Vagina (tissue), 2 donors: ENCODE data around the gene USF2. TPM values are rescaled to one million over a fixed set of nuclear protein-coding genes. Genes with fewer than 3 reads are reported as not detected.

ENCODE experiments used
- DNase-seq, 2 donors: peaks; one replicate each; pipeline ENCODE4 v3.0.0-alpha.2; 2017; ENCODE audit errors: extremely low spot score in 2 of 2
- H3K27ac ChIP-seq: fragments of 200-600 bp; sonication (generic); one replicate; pipeline ENCODE4 v1.5.1; 2019
- H3K27me3 ChIP-seq: fragments of 200-600 bp; sonication (generic); one replicate; pipeline ENCODE4 v1.5.1; 2019
- H3K36me3 ChIP-seq, 2 donors: fragments of 200-600 bp; sonication (generic); one replicate each; pipeline ENCODE4 v1.5.1; 2017 to 2019
- H3K4me1 ChIP-seq: fragments of 200-600 bp; sonication (generic); one replicate; pipeline ENCODE4 v1.5.1; 2019
- H3K4me3 ChIP-seq, 2 donors: fragments of 200-600 bp; sonication (generic); 1 replicate in 1 of 2; 2 replicates in 1 of 2; pipeline ENCODE4 v1.5.1; 2016 to 2019
- H3K9me3 ChIP-seq: fragments of 200-600 bp; sonication (generic); one replicate; pipeline ENCODE4 v1.5.1; 2019
- POLR2A ChIP-seq, 2 donors: fragments of 450-650 bp; IDR thresholded peaks; one replicate each; pipeline ENCODE4 v1.6.1; 2017; ENCODE audit warnings: antibody characterized with exemption in 2 of 2, mild to moderate bottlenecking in 2 of 2, moderate library complexity in 2 of 2
- POLR2AphosphoS5 ChIP-seq, 2 donors: sonication (generic); formaldehyde crosslinking; IDR thresholded peaks; one replicate each; pipeline ENCODE4 v1.9.0; 2017; ENCODE audit warnings: antibody characterized with exemption in 2 of 2, mild to moderate bottlenecking in 2 of 2, low read depth in 1 of 2; ENCODE audit not compliant: insufficient read depth in 1 of 2
- intact Hi-C: fragments of 100-400 bp; cut with DNase I; formaldehyde crosslinking; loops from one replicate; pipeline ENCODE4 v1.15.1; 2023
- total RNA-seq: library from RNA; depleted of rRNA; stranded (reverse); fragments of >200 nt; gene quantifications from one replicate; pipeline ENCODE4 v1.2.3, GENCODE V29; 2016
- TF ChIP-seq, protein P1 (sequence below), 3 experiments: fragments of 450-650 bp in 2 of 3; fragments of 200-600 bp in 1 of 3; sonication (generic) in 1 of 3; IDR thresholded peaks; one replicate each; pipeline ENCODE4 v1.5.1; 2017 to 2019; ENCODE audit warnings: antibody characterized with exemption in 3 of 3, mild to moderate bottlenecking in 2 of 3, moderate library complexity in 2 of 3

USF2 gene
- total RNA-seq, 1 donor from 2014 or later, result 95.5 TPM

DNA sequence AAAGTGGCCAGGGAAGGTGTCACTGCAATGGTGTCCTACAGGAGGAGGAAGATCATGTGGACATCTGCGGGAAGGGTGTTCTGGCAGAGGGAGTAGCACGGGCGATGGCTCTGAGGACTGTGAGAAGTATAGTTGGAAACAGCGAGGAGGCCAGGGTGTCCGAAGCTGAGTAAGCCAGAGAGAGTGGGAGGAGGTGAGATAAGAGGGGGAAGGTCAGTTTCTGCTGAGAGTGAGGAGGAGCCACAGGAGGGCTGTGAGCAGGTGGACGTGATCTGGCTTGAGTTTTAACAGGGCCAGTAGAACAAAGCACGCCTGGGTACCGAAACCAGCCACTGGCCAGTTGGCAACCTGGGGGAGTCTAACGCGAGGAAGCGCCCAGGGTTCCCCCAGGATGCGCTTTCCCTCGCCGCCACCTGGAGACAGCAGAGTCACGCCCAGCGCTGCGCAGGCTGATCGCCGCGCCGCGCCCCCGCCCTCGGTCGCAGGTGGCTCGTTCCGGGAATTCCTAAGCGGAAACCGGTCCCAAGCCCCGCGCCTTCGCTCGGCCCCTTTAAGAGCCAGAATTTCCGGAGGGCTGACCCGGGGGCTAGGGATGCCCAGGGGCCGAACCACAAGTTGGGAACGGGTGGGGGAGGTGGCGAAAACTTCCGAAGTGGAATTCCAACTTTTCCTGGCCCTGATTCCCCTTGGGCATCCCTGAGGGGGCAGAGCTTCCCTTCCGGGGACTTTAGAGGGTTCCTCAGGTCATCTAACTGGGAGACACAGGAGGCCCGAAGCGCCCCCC, 21.0 kb upstream of the USF2 start:
- Histone ChIP-seq H3K27ac (peak overlapping the region; percentile 81), H3K9me3 (no peaks in the 10 kb centered on the region), H3K27me3 (no peaks in the 10 kb centered on the region), H3K4me3 (peak overlapping the region; percentile 56 to 59), H3K4me1 (peaks cover 31% of the 10 kb centered on the region), H3K36me3 (no peaks in the 10 kb centered on the region)
- DNase-seq, result peak; percentile 69 to 96
- intact Hi-C loops, result no loop called here
- TF ChIP-seq, protein P1, sequence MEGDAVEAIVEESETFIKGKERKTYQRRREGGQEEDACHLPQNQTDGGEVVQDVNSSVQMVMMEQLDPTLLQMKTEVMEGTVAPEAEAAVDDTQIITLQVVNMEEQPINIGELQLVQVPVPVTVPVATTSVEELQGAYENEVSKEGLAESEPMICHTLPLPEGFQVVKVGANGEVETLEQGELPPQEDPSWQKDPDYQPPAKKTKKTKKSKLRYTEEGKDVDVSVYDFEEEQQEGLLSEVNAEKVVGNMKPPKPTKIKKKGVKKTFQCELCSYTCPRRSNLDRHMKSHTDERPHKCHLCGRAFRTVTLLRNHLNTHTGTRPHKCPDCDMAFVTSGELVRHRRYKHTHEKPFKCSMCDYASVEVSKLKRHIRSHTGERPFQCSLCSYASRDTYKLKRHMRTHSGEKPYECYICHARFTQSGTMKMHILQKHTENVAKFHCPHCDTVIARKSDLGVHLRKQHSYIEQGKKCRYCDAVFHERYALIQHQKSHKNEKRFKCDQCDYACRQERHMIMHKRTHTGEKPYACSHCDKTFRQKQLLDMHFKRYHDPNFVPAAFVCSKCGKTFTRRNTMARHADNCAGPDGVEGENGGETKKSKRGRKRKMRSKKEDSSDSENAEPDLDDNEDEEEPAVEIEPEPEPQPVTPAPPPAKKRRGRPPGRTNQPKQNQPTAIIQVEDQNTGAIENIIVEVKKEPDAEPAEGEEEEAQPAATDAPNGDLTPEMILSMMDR (IDR thresholded peaks at IDR 0.05), result peak in 1 of 3 experiments; percentile 4
- TF ChIP-seq POLR2A (IDR thresholded peaks at IDR 0.05), result no peak
- TF ChIP-seq POLR2AphosphoS5 (IDR thresholded peaks at IDR 0.05; ENCODE audit: insufficient read depth in 1 of 2, low read depth in 1 of 2), result no peak

DNA sequence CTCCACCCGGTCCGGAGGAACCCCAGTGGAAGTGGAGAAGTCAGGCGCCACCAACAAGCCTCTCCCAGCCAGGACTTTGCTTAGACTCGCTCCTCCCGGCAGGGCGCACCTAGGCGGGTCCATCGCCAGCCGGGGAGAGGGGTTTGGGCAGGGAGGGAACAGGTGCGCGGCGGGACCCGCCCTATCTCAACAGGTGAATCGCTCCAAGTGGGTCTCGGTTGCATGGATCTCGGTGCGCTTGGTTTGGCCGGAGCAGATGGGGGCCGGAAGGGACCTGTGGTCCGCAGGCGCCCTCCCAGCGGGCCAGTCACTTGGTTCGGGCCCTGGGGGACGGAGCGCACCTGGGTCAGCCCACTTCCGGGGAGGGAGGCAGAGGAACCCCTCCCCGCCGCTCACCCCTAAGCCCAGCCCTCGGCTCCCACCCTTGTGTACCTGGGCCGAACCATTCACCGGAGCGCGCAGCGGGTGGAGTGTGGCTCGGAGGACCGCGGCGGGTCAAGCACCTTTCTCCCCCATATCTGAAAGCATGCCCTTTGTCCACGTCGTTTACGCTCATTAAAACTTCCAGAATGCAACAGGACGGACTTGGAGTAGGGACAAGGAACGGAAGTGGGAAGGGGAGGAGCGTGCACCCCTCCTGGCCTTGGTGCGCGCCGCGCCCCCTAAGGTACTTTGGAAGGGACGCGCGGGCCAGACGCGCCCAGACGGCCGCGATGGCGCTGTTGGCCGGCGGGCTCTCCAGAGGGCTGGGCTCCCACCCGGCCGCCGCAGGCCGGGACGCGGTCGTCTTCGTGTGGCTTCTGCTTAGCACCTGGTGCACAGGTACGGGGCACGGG, 20.2 kb upstream of the USF2 start, which contains the start of gene LSR:
TSS of gene LSR (plus strand) at position 693 of the 836 bp plus-strand sequence. CDS start at position 714, 21 bp downstream.
- intact Hi-C loops, result no loop called here
- Histone ChIP-seq H3K9me3 (no peaks in the 10 kb centered on the region), H3K27me3 (no peaks in the 10 kb centered on the region), H3K4me1 (peaks cover 31% of the 10 kb centered on the region), H3K27ac (peak within 1 kb of the TSS; percentile 81), H3K36me3 (no peaks in the 10 kb centered on the region), H3K4me3 (peak within 1 kb of the TSS; percentile 56 to 59)
- peak in 1 of 2 donors; percentile 88 for DNase-seq
- TF ChIP-seq POLR2AphosphoS5 (IDR thresholded peaks at IDR 0.05; ENCODE audit: insufficient read depth in 1 of 2, low read depth in 1 of 2) (peak; percentile 14 to 72), POLR2A (IDR thresholded peaks at IDR 0.05) (no peak)
- TF ChIP-seq, protein P1 (IDR thresholded peaks at IDR 0.05), result no peak

DNA sequence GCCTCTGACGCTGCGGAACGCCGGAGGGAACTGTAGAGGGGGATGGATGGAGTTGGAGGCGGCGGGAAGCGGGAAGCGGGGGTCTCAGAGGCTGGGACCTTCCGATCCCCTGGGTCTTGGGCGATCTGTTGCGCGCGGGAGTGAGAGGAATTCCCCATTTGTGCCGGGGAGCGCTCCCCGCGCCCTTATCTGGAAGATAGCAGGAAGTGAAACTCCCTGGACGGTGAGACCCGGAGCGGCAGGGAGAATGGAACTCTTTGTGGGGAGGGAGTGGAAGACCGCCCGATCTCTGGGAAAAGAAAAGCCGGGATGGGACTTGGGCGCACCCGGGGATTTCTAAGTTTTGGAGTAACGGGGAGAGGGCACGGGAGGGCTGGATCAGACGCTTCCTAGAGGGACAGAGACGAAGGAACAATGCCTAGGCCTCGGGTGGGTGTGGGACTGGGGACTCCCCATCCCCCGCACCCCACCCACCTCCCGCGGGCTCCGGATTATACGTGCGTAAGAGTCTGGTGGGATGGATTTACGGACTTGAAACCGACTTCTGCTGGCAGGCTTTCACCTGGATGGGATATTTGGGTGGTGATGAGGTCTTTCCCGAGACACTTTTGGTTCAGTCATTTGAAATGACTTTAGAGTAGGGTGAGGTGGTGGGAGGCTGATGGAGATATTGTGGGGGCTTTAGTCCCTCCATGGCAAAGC, 19.5 kb upstream of the USF2 start:
- intact Hi-C loops, result no loop called here
- Histone ChIP-seq H3K4me1 (peaks cover 31% of the 10 kb centered on the region), H3K9me3 (no peaks in the 10 kb centered on the region), H3K27ac (peak overlapping the region; percentile 81), H3K36me3 (no peaks in the 10 kb centered on the region), H3K27me3 (no peaks in the 10 kb centered on the region), H3K4me3 (peak overlapping the region; percentile 56 to 59)
- TF ChIP-seq POLR2AphosphoS5 (IDR thresholded peaks at IDR 0.05; ENCODE audit: insufficient read depth in 1 of 2, low read depth in 1 of 2) (no peak), POLR2A (IDR thresholded peaks at IDR 0.05) (no peak)
- TF ChIP-seq, protein P1 (IDR thresholded peaks at IDR 0.05), result no peak
- peak; percentile 47 to 77 for DNase-seq

DNA sequence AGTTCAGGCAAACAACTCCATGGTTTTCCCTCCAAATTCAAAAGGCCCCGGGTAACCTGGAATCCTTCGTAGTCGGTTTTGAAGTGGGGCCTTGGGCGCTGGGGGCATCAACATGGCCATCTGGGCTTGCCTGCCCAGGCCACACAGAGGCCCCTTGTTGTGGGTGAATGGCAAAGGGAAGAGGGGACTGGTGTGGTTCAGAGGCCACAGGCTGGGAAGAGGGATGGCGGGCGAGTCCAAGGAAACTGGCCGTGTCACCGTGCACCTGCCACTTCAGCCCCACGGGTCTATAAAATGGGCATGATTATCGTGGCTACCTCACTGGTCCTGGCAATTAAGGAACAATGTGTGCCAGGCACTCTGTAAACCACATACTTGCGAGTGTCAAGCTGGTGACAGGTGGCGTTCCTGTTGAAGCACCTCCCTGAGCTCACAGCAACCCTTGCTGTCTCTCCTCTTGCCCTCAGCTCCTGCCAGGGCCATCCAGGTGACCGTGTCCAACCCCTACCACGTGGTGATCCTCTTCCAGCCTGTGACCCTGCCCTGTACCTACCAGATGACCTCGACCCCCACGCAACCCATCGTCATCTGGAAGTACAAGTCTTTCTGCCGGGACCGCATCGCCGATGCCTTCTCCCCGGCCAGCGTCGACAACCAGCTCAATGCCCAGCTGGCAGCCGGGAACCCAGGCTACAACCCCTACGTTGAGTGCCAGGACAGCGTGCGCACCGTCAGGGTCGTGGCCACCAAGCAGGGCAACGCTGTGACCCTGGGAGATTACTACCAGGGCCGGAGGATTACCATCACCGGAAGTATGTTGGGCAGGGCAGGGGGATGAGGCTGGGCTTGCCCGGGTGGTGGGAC, 18.7 kb upstream of the USF2 start:
- no peak for TF ChIP-seq POLR2A (IDR thresholded peaks at IDR 0.05)
- no peak for TF ChIP-seq POLR2AphosphoS5 (IDR thresholded peaks at IDR 0.05; ENCODE audit: insufficient read depth in 1 of 2, low read depth in 1 of 2)
- TF ChIP-seq, protein P1 (IDR thresholded peaks at IDR 0.05), result no peak
- intact Hi-C loops, result no loop called here
- Histone ChIP-seq H3K9me3 (no peaks in the 10 kb centered on the region), H3K27ac (no peak overlapping the region), H3K27me3 (no peaks in the 10 kb centered on the region), H3K36me3 (no peaks in the 10 kb centered on the region), H3K4me3 (peak overlapping the region; percentile 56 to 59), H3K4me1 (peaks cover 31% of the 10 kb centered on the region)
- peak; percentile 79 to 84 for DNase-seq
